Heart left ventricle (tissue), 16 donors: ENCODE measurements around the gene TBC1D22B. TPM values are rescaled to one million over a fixed set of nuclear protein-coding genes. Genes with fewer than 3 reads are reported as not detected.

Experiments used
- ATAC-seq, 4 donors: fragments of 200-7000 bp; cut with Tn5 transposase; one replicate each; pipeline ENCODE4 v1.9.1; 2020 to 2022; ENCODE audit warnings: moderate library complexity in 4 of 4, mild to moderate bottlenecking in 3 of 4, moderate number of reproducible peaks in 1 of 4
- DNase-seq, 5 donors: peaks; one replicate each; pipeline ENCODE4 v3.0.0-alpha.2; 2020
- H3K27ac ChIP-seq, 12 donors: fragments of 200-600 bp; sonication (generic) in 4 of 12; one replicate each; pipeline versions ENCODE4 v1.5.0 to v1.8.0; 2016 to 2022; ENCODE audit warnings: mild to moderate bottlenecking in 2 of 12
- H3K27me3 ChIP-seq, 9 donors: fragments of 200-600 bp; sonication (generic) in 2 of 9; one replicate each; pipeline versions ENCODE4 v1.5.1 to v1.8.0; 2016 to 2022; ENCODE audit warnings: mild to moderate bottlenecking in 3 of 9
- H3K36me3 ChIP-seq, 9 donors: fragments of 200-600 bp; sonication (generic) in 2 of 9; one replicate each; pipeline versions ENCODE4 v1.5.0 to v1.8.0; 2018 to 2022; ENCODE audit warnings: mild to moderate bottlenecking in 2 of 9
- H3K4me1 ChIP-seq, 12 donors: fragments of 200-600 bp; sonication (generic) in 4 of 12; one replicate each; pipeline versions ENCODE4 v1.5.0 to v1.8.0; 2016 to 2022; ENCODE audit warnings: mild to moderate bottlenecking in 3 of 12
- H3K4me3 ChIP-seq, 12 donors: fragments of 200-600 bp; sonication (generic) in 4 of 12; one replicate each; pipeline versions ENCODE4 v1.5.0 to v1.8.0; 2017 to 2022; ENCODE audit warnings: mild to moderate bottlenecking in 9 of 12, moderate library complexity in 4 of 12
- H3K9me3 ChIP-seq, 12 donors: fragments of 200-600 bp; sonication (generic) in 4 of 12; one replicate each; pipeline versions ENCODE4 v1.5.0 to v1.8.0; 2016 to 2022; ENCODE audit warnings: mild to moderate bottlenecking in 1 of 12
- POLR2A ChIP-seq, 2 donors: fragments of 450-650 bp; IDR thresholded peaks; one replicate each; pipeline ENCODE4 v1.6.1; 2017; ENCODE audit warnings: antibody characterized with exemption in 2 of 2, mild to moderate bottlenecking in 2 of 2, moderate library complexity in 2 of 2
- WGBS, 4 donors: extraction: QIAGEN DNeasy Blood & Tissue Kit in 2 of 4; methylation state at CpG; one replicate each; pipeline versions ENCODE4 v1.1.5 to v1.1.7; 2013 to 2018; 5-methylcytosine and 5-hydroxymethylcytosine counted together
- intact Hi-C, 10 donors: fragments of 100-400 bp; cut with DNase I; formaldehyde crosslinking; loops; one replicate each; pipeline versions ENCODE4 v1.11.1 to v1.14.2; 2022
- polyA plus RNA-seq, 2 donors: library from polyadenylated mRNA; stranded (reverse); fragments of 200-250 nt; gene quantifications; one replicate each; pipeline ENCODE4 v1.2.3, GENCODE V29; 2013
- total RNA-seq, 9 donors: library from RNA; depleted of rRNA in 2 of 9; stranded (reverse); fragments of >200 nt in 2 of 9; fragmentation: NEBNext Ultra II Directional in 3 of 9; extraction: Animal tissue kit (Norgen Biotek cat#: 25700) in 3 of 9; gene quantifications; one replicate each; pipeline versions ENCODE4 v1.1.0 to v1.2.4, GENCODE V29; 2016 to 2023
- TF ChIP-seq, protein P1 (sequence below), 12 donors: fragments of 200-600 bp; sonication (generic) in 4 of 12; IDR thresholded peaks; one replicate each; pipeline versions ENCODE4 v1.5.0 to v1.8.0; 2018 to 2022; ENCODE audit warnings: antibody characterized with exemption in 12 of 12, mild to moderate bottlenecking in 5 of 12
- donor health status: ischemic (EF 13 %, LVEDD 7.1; RV severe dilation, severe dysfunction).
- donor health status: healthy with polysubstance abuse.
- donor health status: DM: no; HTN: yes; CAD: no.
- donor health status: DM: no; HTN: no; CAD: no.
- donor health status: ischemic (EF 25% LVEDD 6.9; RV normal size, moderate dysfunction).
- donor health status: ischemic (EF 25% LVEDD 5.7; RV mildly dilated, moderate dysfunction).
- donor health status: healthy.
- donor health status: DM: yes; HTN: yes; CAD: no.
- donor health status: ischemic (EF 35%, LVEDD 5.7; RV mildly dilated, moderate dysfunction).
- donor health status: nonischemic (EF 11% LVEDD 7.7; RV severe dilation, severe dysfunction).
- donor health status: DM: yes; HTN: yes; CAD: no.
- donor health status: PGD.
- donor health status: ischemic (EF 29% LVEDD 5.4; RV normal size, mild dysfunction).
- donor health status: nonischemic (EF 23%, LVEDD 6.1; RV moderate dilation, normal function).

The TBC1D22B gene
- total and polyA plus RNA-seq, 11 donors = 3.1 to 10.7 (median 7.3) TPM

DNA sequence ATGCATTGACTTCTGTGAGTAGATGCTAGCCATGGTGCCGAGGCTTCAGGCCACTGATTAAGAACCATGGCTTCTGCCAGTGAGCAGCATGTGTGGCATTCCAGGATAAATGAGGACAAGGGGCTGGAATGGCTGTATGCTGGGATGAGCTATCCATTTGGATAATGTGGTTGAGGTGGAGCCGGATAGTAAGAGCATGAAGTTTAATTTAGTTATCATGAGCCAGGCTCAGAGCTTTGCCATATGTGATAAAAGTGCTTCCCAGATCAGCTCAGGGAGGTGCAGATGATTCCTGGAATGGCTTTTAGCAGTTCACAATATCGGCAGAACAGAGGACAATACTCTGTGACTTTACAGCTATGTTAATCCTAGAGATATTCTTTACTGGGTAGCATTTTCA, 61.6 kb downstream of the TBC1D22B start:
- H3K27me3 ChIP-seq = no peaks in the 10 kb centered on the region
- H3K9me3 ChIP-seq = no peaks in the 10 kb centered on the region
- WGBS, 4 donors = 44 to 64% (median 52%) methylated on average over 3 of the region's 3 CpGs
- no peak overlapping the region for H3K4me3 ChIP-seq
- TF ChIP-seq, protein P1, sequence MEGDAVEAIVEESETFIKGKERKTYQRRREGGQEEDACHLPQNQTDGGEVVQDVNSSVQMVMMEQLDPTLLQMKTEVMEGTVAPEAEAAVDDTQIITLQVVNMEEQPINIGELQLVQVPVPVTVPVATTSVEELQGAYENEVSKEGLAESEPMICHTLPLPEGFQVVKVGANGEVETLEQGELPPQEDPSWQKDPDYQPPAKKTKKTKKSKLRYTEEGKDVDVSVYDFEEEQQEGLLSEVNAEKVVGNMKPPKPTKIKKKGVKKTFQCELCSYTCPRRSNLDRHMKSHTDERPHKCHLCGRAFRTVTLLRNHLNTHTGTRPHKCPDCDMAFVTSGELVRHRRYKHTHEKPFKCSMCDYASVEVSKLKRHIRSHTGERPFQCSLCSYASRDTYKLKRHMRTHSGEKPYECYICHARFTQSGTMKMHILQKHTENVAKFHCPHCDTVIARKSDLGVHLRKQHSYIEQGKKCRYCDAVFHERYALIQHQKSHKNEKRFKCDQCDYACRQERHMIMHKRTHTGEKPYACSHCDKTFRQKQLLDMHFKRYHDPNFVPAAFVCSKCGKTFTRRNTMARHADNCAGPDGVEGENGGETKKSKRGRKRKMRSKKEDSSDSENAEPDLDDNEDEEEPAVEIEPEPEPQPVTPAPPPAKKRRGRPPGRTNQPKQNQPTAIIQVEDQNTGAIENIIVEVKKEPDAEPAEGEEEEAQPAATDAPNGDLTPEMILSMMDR (IDR thresholded peaks at IDR 0.05) = no peak
- TF ChIP-seq POLR2A (IDR thresholded peaks at IDR 0.05) = no peak
- H3K36me3 ChIP-seq = peaks cover 0 to 94% (median 58%) of the 10 kb centered on the region in 9 donors
- DNase-seq (no peak), ATAC-seq (peak in 1 of 4 donors; percentile 35)
- peaks cover 0 to 24% (median 9%) of the 10 kb centered on the region in 12 donors for H3K4me1 ChIP-seq
- peak overlapping the region in 1 of 12 donors; percentile 13 for H3K27ac ChIP-seq
- intact Hi-C loops = no loop called here

DNA sequence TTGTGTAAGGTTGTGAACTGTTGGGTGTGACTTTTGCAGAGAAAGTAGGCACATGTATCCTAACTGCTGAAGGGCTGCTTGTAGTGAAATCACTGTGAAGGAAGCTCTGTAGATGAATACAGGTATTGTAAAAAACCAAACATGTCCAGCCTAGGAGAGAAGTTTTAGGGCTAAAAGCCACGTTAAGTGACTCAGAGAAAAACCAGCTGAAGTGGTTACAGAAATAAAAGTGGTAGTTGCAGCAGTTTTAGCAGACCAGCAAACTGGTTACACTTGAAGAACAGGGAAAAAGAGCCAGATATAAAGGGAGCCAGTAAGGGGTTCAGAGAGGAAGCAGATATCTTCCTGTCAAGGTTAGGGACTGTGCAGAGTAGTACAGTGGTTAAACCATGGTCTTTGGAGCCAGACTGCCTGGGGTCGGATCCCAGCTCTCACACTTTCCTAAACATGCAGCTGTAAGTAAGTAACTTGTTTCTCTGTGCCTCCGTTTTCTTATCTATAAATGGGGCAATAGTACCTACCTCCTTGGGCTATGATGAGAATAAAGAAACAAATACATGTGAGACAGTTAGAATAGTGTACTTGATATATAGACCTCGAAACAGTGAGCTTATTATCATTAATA, 62.4 kb downstream of the TBC1D22B start:
- DNase-seq (no peak), ATAC-seq (no peak)
- Histone ChIP-seq H3K4me3 (no peak overlapping the region), H3K27me3 (no peaks in the 10 kb centered on the region), H3K36me3 (peaks cover 0 to 95% (median 52%) of the 10 kb centered on the region in 9 donors), H3K4me1 (peaks cover 0 to 24% (median 9%) of the 10 kb centered on the region in 12 donors), H3K9me3 (no peaks in the 10 kb centered on the region), H3K27ac (peak overlapping the region in 1 of 12 donors; percentile 53)
- intact Hi-C loops = loop anchor here in 4 of 10 donors (5.0 to 10.0 kb wide), 4 partner anchors 245 to 375 kb away; partner anchors contain the start of gene MDGA1 (in 1 of the 4)
- TF ChIP-seq, protein P1 (IDR thresholded peaks at IDR 0.05) = no peak
- TF ChIP-seq POLR2A (IDR thresholded peaks at IDR 0.05) = no peak
- 89 to 94% (median 92%) methylated on average over 4 of the region's 4 CpGs for WGBS, 4 donors

DNA sequence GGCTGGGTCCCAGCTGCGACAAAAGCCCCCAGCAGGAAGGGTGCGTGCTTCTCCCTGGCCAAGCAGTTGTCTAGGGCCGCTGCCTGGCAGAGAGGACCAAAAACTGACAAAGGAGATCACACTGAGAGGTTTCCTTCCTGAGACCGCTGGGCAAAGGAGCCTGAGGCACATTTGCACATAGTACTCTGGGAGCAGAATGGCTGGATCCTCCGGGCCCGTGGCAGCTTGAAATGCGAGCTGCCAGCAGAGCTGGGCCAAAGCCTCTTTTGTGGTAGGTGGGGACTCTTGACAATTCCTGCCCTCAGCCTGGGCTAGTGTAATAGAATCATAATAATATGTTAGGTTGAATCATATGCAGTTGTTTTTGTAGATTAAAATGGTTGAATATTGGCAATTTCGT, 63.1 kb downstream of the TBC1D22B start:
- intact Hi-C loops = loop anchor here in 4 of 10 donors (5.0 to 10.0 kb wide), 4 partner anchors 244 to 374 kb away; partner anchors contain the start of gene MDGA1 (in 1 of the 4)
- DNase-seq (no peak), ATAC-seq (peak in 1 of 4 donors; percentile 32)
- no peak for TF ChIP-seq POLR2A (IDR thresholded peaks at IDR 0.05)
- TF ChIP-seq, protein P1 (IDR thresholded peaks at IDR 0.05) = no peak
- WGBS, 4 donors = 79 to 85% (median 82%) methylated on average over 8 of the region's 8 CpGs
- Histone ChIP-seq H3K27ac (peak overlapping the region in 8 of 12 donors; percentile 6 to 53 (median 28)), H3K27me3 (no peaks in the 10 kb centered on the region), H3K9me3 (no peaks in the 10 kb centered on the region), H3K36me3 (peaks cover 0 to 88% (median 46%) of the 10 kb centered on the region in 9 donors), H3K4me1 (peaks cover 0 to 27% (median 10%) of the 10 kb centered on the region in 12 donors), H3K4me3 (no peak overlapping the region)

DNA sequence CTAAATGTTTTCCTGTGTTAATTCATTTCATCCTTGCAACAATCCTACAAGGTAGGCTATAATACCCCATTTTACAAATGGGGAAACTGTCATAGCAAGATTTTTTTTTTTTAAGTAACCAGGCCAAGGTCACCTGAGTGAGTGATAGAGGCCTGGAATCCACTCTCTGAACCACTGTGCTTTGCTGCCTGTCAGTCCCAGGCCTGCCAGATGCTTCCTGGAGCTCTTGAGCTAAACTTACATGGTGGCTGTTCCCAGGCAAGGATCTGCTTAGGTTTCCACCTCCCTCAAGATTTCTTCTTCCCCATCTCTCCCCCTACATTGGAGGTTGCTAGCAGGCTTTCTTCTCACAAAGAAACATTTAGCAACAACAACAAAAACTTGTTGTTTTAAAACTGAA, 63.5 kb downstream of the TBC1D22B start:
- TF ChIP-seq, protein P1 (IDR thresholded peaks at IDR 0.05) = no peak
- TF ChIP-seq POLR2A (IDR thresholded peaks at IDR 0.05) = no peak
- Histone ChIP-seq H3K4me1 (peaks cover 0 to 27% (median 11%) of the 10 kb centered on the region in 12 donors), H3K9me3 (no peaks in the 10 kb centered on the region), H3K27me3 (no peaks in the 10 kb centered on the region), H3K36me3 (peaks cover 0 to 83% (median 41%) of the 10 kb centered on the region in 9 donors), H3K27ac (peak overlapping the region in 8 of 12 donors; percentile 6 to 53 (median 28)), H3K4me3 (no peak overlapping the region)
- intact Hi-C loops = loop anchor here in 4 of 10 donors (5.0 to 10.0 kb wide), 4 partner anchors 244 to 374 kb away; partner anchors contain the start of gene MDGA1 (in 1 of the 4)
- ATAC-seq (peak; percentile 39 to 68 (median 54)), DNase-seq (peak in 3 of 5 donors; percentile 16 to 46 (median 35))
